HG03565 (cell line): ENCODE results near the gene CDH4.

Experiments used
- ATAC-seq: cut with Tn5 transposase; IDR thresholded peaks from one replicate; pipeline ENCODE4 v1.9.1; 2021; ENCODE audit warnings: mild to moderate bottlenecking, moderate library complexity; ENCODE audit not compliant: unreplicated experiment

Gene CDH4

DNA sequence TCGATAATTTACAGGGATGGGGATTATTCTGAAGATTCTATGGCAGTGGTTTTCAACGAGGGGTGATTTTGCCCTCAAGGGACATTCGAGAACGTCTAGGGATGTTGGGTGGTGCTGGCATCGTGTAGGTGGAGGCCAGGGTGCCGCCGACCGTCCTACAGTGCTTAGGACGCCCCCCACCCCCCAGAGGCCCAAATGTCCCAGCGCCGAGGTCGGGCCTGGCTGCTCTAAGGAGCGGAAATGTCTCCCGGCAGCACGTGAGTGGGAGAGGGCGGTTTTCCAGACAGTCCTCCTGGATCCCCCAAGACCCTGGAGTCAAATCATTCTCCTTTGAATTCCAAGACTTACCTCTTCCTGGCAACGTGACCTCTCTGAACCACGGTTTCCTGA, 101.9 kb downstream of the CDH4 start:
- no peak for ATAC-seq

GRCh38 chr20:61354501-61354900, 102.4 kb downstream of the CDH4 start:
- ATAC-seq: no peak

DNA sequence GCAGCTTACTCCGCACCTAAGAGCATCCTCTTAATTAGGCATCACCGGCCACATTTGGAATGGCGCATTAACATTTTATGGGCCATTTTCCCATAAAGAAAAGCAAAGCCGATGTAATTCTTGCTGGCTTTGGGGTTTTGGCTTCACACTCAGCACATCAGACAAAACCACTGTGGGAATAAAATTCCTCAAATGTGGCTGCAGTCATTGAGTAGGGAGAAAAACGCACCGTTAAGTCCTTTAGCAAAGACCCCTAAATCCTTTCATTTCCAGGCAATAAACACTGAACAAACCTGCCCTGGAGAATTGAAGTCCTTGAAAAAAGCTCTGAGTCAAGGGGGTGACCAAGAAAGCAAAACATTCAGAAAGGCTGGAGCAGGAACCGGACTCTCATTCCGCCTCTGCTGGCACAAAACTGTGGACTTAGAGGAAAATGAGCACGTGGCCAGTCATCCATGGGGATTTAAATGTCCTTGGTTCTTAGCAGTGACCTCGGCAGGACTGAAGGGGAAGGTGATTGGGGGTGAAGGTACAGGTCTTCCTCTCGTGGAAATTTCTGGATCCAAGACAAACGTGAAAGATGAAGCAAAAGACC, 102.9 kb downstream of the CDH4 start:
- no peak for ATAC-seq

DNA sequence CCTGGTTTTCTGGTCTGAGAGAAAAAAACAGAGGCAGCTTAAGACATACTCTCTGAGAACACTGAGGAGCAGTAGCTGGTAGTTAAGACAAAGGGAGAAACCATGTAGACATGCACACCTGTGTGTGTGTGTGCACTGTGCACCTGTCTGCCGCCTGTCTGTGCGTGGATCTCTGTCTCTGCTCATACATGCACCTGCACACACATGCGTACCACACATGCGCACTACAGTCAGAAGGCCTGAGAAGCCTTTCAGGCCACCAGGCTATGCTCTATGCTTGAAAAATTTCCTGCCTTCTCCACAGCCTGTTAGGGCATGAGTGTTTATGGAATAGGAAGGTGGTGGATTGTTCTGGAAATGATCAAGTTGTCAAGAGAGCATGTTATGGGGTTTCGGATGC, 103.5 kb downstream of the CDH4 start:
- ATAC-seq: no peak

- ATAC-seq: no peak
Measured at GRCh38 chr20:61356196-61356595, 104.1 kb downstream of the CDH4 start.

- no peak for ATAC-seq
Measured at GRCh38 chr20:61357119-61357518, 105.1 kb downstream of the CDH4 start.

DNA sequence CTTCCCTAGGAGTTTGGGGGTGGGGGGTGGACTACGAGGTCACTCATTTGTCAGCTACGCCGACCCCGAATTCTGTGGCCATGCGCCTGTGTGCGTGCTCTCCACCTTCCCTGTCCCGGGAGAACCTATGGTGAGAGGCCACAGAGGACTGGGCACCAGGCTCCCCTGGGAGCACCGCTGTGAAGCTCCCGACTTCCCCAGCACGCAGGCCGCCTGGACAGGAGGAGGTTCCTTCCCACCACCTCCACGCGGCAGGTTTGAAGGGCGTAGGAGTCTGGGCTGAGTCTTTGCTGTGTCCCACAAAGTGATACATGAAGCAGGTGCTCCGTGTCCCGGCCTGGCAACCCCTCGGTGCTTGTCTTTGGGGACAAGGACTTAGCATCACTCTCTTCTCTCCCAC, 107.2 kb downstream of the CDH4 start:
- no peak for ATAC-seq

DNA sequence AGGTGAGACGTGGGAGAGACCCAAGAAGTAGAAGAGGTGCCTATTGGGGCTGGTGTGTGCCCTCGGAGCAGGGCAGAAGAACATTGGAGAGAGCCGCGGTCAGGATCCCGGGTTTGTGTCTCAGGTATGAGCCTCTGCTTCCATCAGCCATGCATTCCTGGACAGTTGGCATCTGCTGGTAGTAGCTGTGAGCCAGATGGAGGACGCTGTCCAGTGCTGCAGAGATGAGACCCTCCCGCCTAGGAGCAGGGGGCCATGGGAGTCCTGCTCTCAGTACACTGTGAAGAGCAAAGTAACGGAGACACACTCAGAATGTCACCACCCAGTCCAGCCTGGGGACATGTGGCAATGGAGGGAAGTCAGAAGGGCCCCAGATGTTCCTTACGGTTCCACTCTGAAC, 108.2 kb downstream of the CDH4 start:
- ATAC-seq: no peak

- no peak for ATAC-seq
Measured at GRCh38 chr20:61360940-61361339, 108.9 kb downstream of the CDH4 start.

GRCh38 chr20:61361501-61361900, 109.4 kb downstream of the CDH4 start:
- ATAC-seq: no peak

DNA sequence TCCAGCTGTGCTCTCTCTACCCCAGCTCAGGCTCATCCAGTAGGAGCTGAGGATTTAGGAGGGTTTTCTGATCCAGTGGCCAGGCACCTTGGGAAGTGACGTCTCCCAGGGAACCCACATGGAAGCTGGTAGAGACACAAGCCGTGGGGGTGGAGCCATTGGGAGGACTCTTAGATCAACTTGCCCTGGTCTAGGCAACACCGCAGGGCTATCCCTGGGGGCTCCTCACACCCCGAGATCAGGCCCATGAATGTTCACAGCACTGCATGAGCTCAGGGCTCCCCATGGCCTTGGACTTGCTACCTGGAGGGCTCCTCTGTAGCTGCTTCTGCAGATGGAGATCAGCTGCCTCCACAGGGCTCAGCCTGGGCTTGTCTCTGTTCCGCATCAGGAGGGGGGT, 112.1 kb downstream of the CDH4 start:
- ATAC-seq: no peak

DNA sequence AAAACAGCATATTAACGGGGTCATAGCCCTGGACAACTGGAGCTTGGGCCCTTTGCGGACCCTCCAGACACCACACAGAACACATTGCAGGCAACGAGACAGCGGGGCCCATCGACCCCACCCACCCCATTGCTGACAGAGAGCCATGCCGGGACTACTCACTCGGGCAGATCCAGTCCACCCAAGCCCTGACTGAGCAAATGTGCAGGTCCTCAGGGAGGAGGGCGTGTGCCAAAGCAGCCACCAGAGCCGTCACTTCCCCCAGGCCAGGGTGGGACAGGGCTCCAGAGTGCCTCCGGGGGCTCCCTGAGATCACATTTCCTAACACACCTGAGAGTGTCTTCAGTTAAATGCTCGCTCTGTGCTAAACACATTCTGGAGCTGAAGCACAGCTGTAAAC, 114.9 kb downstream of the CDH4 start:
- ATAC-seq: no peak

- ATAC-seq: no peak
Measured at GRCh38 chr20:61369731-61370520, 117.9 kb downstream of the CDH4 start.

- ATAC-seq: no peak
Measured at GRCh38 chr20:61370841-61371303, 118.8 kb downstream of the CDH4 start.

DNA sequence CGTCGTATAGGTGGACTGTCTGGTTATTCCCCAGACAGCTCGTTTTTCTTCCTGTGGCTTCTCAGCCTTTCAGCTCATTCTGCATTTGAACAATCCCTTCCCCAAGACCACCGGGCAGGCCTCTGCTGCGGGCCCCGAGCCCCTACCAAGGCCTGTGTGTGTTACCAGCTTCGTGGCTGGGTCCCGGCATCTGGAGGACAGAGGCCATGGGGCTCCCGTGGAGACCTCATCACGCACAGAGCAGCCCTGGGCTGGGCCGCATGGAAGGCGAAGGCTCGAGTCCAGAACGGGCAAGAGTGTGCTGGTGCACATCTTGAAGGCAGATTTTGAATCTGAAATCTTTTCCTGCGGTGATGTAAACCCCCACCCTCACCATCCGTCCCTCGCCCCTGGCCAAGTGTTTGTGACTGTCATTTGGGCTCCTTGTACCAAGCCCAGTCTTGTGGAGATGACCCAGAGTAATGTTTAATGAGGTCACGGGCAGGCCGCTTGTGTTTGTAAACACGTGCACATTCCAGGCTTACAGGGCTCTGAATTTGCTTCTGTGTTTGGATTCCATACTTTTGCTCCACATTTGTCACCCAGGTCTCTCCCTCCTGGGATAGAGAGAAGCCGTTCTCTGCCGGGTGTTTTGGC, 119.6 kb downstream of the CDH4 start:
- ATAC-seq: no peak

GRCh38 chr20:61372137-61373054, 120.3 kb downstream of the CDH4 start:
- no peak for ATAC-seq

DNA sequence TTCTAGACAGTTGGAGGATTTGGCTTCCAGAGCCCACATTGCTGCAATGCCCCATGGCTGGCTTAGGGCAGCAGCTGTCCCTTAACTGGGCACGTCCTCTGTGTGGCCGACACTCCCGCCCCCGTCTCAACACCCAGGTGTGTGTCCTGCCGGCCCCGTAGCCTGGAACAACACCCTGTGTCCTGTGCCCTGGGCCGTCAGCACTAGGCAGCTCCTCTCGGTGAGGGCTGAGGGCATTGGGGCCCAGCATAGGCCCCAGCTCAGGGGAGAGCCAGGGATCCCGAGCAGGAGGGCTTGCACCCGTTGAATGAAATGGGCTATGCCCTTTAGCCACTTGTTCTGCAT, 121.0 kb downstream of the CDH4 start:
- no peak for ATAC-seq

DNA sequence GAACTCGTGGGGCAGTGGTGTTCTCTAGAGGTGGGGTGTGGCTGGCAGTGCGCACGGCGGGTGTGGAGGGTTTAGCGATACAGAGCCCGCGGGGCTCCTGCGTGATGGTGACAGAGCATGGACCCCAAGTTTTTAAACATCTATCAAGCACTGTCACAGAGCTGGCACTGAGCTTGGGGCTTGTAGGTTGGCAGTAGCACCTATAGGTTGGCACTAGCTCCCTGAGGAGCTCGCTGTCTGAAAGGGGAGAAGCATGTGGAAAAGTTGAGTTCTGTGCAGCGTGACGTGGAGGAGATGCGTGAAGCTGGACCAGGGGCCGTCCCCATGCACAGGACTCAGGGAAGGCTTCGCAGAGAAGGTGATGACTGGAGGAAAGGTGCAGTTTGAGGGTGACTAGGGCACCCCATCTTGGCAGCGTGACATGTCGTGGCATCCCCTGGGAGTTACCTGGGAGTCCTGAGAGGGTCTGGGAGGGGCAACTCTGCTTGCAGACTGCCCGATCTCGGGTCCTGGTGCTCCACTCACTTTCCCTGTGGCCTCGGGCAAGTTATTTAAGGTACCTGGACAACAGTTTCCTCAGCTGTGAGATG, 122.0 kb downstream of the CDH4 start:
- no peak for ATAC-seq

DNA sequence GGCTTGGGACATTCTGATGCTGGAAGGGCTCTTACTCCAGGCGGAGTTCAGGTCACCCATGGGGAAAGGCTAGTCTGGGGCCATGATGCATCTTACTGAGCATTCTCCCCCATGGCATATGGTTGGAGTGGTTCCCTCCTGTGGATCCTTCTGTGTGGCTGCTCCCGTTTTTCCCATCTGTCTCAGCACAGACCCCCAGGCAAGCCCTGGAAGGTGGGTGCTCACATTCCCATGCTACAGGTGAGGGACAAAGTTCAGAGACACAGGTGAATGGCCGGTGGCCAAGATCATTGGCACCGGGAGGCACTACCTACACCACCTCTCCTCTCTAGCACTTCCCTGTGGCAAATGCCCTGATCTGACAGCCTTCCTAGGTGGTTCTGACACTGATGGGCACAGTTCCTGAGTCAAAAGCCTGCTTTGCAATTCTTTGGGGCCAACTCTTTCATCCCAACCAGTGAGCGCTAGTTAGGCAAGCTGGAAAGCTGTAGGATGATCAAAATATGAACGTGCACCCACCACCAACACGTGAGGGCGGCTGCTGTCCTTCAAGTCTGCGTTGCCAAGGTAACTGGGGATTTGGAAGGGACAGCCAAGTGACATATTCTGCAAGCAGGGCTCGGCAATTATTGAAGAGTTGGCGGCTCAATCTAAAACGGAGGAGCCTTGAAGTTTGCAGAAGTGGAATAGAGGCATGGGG, 124.6 kb downstream of the CDH4 start:
- no peak for ATAC-seq

- ATAC-seq: no peak
Measured at GRCh38 chr20:61378694-61379355, 126.8 kb downstream of the CDH4 start.
